Measurements from ENCODE around the gene MYO18B. TPM values are rescaled to one million over a fixed set of nuclear protein-coding genes. Genes with fewer than 3 reads are reported as not detected.

The MYO18B gene
- total RNA-seq, 2 experiments from 2014 or later = 0.11 to 0.22 TPM

DNA sequence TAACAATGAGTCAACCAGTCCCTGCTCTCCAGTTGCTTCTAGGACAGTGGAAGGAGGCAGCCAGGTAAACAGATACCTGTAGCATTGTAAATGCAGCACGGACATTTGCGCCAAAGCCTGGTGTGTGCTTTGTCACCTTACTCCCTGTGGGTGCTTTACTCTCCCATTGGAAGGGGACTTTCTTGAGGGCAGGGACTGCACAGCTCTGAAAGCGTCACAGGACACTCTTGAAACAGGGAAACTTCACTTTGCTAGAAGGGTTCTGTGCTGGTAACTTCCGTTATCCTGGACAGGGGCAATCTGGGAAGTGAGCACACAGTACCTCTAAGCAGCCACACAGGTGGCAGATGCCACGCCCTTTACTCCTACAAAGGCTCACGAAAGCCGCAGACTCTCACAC lies 99.8 kb downstream of the MYO18B start:
- peaks cover 0 to 4% of the 10 kb centered on the region in 2 experiments for H3K9me3 ChIP-seq (ENCODE audit: control insufficient read depth in 1 of 2, insufficient read depth in 1 of 2, low read length in 2 of 2)
- H3K4me3 ChIP-seq (ENCODE audit: low read length) = no peak overlapping the region
- POLR2A ChIA-PET = no interaction called here
- ATAC-seq (ENCODE audit: poor library complexity) (no peak), DNase-seq (no peak)
- TF ChIP-seq, protein P1, sequence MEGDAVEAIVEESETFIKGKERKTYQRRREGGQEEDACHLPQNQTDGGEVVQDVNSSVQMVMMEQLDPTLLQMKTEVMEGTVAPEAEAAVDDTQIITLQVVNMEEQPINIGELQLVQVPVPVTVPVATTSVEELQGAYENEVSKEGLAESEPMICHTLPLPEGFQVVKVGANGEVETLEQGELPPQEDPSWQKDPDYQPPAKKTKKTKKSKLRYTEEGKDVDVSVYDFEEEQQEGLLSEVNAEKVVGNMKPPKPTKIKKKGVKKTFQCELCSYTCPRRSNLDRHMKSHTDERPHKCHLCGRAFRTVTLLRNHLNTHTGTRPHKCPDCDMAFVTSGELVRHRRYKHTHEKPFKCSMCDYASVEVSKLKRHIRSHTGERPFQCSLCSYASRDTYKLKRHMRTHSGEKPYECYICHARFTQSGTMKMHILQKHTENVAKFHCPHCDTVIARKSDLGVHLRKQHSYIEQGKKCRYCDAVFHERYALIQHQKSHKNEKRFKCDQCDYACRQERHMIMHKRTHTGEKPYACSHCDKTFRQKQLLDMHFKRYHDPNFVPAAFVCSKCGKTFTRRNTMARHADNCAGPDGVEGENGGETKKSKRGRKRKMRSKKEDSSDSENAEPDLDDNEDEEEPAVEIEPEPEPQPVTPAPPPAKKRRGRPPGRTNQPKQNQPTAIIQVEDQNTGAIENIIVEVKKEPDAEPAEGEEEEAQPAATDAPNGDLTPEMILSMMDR (IDR thresholded peaks at IDR 0.05) = no peak
- CTCF ChIA-PET = no interaction called here
- H3K4me1 Mint-ChIP-seq (ENCODE audit: low read depth) = no peaks in the 10 kb centered on the region
- H3K27me3 ChIP-seq (ENCODE audit: control insufficient read depth in 1 of 2, insufficient read depth in 2 of 2, low read length in 2 of 2) = no peaks in the 10 kb centered on the region
- intact Hi-C loops (cut with DNase I, micrococcal nuclease) = no loop called here
- H3K4me1 ChIP-seq (ENCODE audit: insufficient read depth, low read length) = no peaks in the 10 kb centered on the region
- peaks cover 12% of the 10 kb centered on the region for H3K27me3 Mint-ChIP-seq
- H3K36me3 ChIP-seq (ENCODE audit: insufficient read depth, low read length) = no peaks in the 10 kb centered on the region
- H3K9me3 Mint-ChIP-seq = no peaks in the 10 kb centered on the region
- no peak overlapping the region for H3K27ac ChIP-seq (ENCODE audit: low read depth in 1 of 2, low read length in 2 of 2)
- no peak overlapping the region for H3K4me3 Mint-ChIP-seq
- no peaks in the 10 kb centered on the region for H3K36me3 Mint-ChIP-seq (ENCODE audit: low read depth)
- H3K27ac Mint-ChIP-seq = no peak overlapping the region

DNA sequence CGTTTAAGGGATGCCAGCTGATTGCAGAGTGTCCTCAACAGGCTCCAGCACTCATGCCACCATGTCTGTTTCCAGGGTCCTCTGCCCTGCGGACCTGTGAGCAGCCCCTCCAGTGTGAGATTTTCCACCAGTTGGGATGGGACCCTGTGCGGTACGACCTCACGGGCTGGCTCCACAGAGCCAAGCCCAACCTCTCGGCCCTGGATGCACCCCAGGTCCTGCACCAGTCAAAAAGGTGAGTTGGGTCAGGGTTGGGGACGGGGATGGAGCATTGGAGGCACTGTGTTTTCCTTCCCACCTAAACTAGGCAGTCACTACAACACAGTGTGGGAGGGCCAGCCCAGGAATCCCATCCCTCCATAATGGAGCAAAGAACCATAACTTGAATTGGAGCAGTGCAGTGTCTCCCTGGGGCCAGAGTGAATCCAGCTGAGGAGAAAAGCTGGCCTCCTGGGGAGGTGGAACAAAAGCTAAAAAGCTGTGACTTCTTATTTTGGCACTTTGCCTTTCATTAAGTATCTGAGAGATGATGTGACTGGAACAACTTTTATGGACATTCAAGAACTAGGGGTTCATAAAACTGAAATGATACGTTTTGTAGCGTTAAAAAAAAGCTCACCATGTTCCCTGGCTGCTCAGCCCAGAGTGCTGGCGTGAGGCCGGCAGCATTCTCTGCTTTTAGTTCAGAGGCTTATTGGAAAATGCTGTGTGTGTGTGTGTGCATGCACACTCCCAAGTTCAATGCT lies 101.8 kb downstream of the MYO18B start:
- no peaks in the 10 kb centered on the region for H3K36me3 ChIP-seq (ENCODE audit: insufficient read depth, low read length)
- no peak overlapping the region for H3K27ac ChIP-seq (ENCODE audit: low read depth in 1 of 2, low read length in 2 of 2)
- H3K9me3 ChIP-seq (ENCODE audit: control insufficient read depth in 1 of 2, insufficient read depth in 1 of 2, low read length in 2 of 2) = peaks cover 0 to 4% of the 10 kb centered on the region in 2 experiments
- no peak for ATAC-seq (ENCODE audit: poor library complexity)
- Mint-ChIP-seq H3K4me3 (no peak overlapping the region), H3K27me3 (peaks cover 6% of the 10 kb centered on the region), H3K4me1 (ENCODE audit: low read depth) (no peaks in the 10 kb centered on the region), H3K27ac (no peak overlapping the region), H3K36me3 (ENCODE audit: low read depth) (no peaks in the 10 kb centered on the region), H3K9me3 (no peaks in the 10 kb centered on the region)
- no peaks in the 10 kb centered on the region for H3K4me1 ChIP-seq (ENCODE audit: insufficient read depth, low read length)
- no peak for DNase-seq
- CTCF ChIA-PET = no interaction called here
- POLR2A ChIA-PET = no interaction called here
- no peak overlapping the region for H3K4me3 ChIP-seq (ENCODE audit: low read length)
- intact Hi-C loops (cut with DNase I, micrococcal nuclease) = no loop called here
- TF ChIP-seq, protein P1 (IDR thresholded peaks at IDR 0.05) = no peak
- H3K27me3 ChIP-seq (ENCODE audit: control insufficient read depth in 1 of 2, insufficient read depth in 2 of 2, low read length in 2 of 2) = no peaks in the 10 kb centered on the region

DNA sequence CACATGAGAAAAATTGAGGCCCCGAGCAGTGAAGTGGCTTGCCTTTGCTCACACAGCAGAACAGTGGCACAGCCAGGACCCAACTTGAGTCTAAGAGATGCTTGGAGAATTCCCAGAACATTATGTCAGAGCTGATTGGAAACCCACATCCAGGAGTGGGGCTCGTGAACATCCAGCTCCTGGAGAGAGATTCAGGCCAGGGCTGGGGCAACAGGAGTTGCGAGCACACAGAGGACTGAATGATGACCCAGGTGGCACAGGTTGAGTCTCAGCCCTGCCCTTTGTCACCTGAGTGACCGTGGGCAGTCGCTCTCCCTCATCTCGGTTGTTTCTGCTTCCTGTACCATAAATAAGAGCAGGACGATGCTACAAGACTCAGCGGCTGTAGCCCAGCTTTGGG lies 102.6 kb downstream of the MYO18B start:
- peaks cover 6% of the 10 kb centered on the region for H3K27me3 Mint-ChIP-seq
- intact Hi-C loops (cut with DNase I, micrococcal nuclease) = no loop called here
- H3K4me1 ChIP-seq (ENCODE audit: insufficient read depth, low read length) = no peaks in the 10 kb centered on the region
- no peaks in the 10 kb centered on the region for H3K36me3 ChIP-seq (ENCODE audit: insufficient read depth, low read length)
- peaks cover 0 to 4% of the 10 kb centered on the region in 2 experiments for H3K9me3 ChIP-seq (ENCODE audit: control insufficient read depth in 1 of 2, insufficient read depth in 1 of 2, low read length in 2 of 2)
- ChIA-PET CTCF (no interaction called here), POLR2A (no interaction called here)
- TF ChIP-seq, protein P1 (IDR thresholded peaks at IDR 0.05) = no peak
- DNase-seq = no peak
- no peaks in the 10 kb centered on the region for H3K9me3 Mint-ChIP-seq
- no peak overlapping the region for H3K27ac ChIP-seq (ENCODE audit: low read depth in 1 of 2, low read length in 2 of 2)
- H3K27ac Mint-ChIP-seq = no peak overlapping the region
- no peaks in the 10 kb centered on the region for H3K27me3 ChIP-seq (ENCODE audit: control insufficient read depth in 1 of 2, insufficient read depth in 2 of 2, low read length in 2 of 2)
- no peak for ATAC-seq (ENCODE audit: poor library complexity)
- no peak overlapping the region for H3K4me3 ChIP-seq (ENCODE audit: low read length)
- H3K36me3 Mint-ChIP-seq (ENCODE audit: low read depth) = no peaks in the 10 kb centered on the region
- H3K4me1 Mint-ChIP-seq (ENCODE audit: low read depth) = no peaks in the 10 kb centered on the region
- H3K4me3 Mint-ChIP-seq = no peak overlapping the region

All from CD4-positive, alpha-beta T cell (primary cell).